HEK293 (cell line): ENCODE results near the gene LRRC15.
A peak's percentile ranks its signal among the peaks of the same experiment; 100 is the strongest.

Experiments used
- BCL11B ChIP-seq: fragments of 450-650 bp; formaldehyde crosslinking; IDR thresholded peaks from 2 replicates; pipeline ENCODE4 v1.5.1; 2016; ENCODE audit warnings: low read depth, missing biosample characterization, missing genetic modification characterization
- CTCF ChIP-seq: fragments of 450-650 bp; formaldehyde crosslinking; IDR thresholded peaks from 2 replicates; pipeline ENCODE4 v1.5.1; 2016; ENCODE audit warnings: missing biosample characterization, missing genetic modification characterization
- GLI4 ChIP-seq: fragments of 450-650 bp; formaldehyde crosslinking; IDR thresholded peaks from 2 replicates; pipeline ENCODE4 v1.5.1; 2016; ENCODE audit warnings: missing biosample characterization, missing genetic modification characterization
- PRDM4 ChIP-seq: fragments of 450-650 bp; formaldehyde crosslinking; IDR thresholded peaks from 2 replicates; pipeline ENCODE4 v1.5.1; 2017; ENCODE audit warnings: missing biosample characterization, missing genetic modification characterization
- PRDM6 ChIP-seq: fragments of 450-650 bp; formaldehyde crosslinking; IDR thresholded peaks from 2 replicates; pipeline ENCODE4 v1.5.1; 2017; ENCODE audit warnings: missing biosample characterization, missing genetic modification characterization
- ZBTB21 ChIP-seq: fragments of 450-650 bp; formaldehyde crosslinking; IDR thresholded peaks from 2 replicates; pipeline ENCODE4 v1.5.1; 2017; ENCODE audit warnings: missing biosample characterization, missing genetic modification characterization
- ZBTB6 ChIP-seq: fragments of 450-650 bp; formaldehyde crosslinking; IDR thresholded peaks from 2 replicates; pipeline ENCODE4 v1.5.1; 2017; ENCODE audit warnings: missing biosample characterization, missing genetic modification characterization
- ZNF121 ChIP-seq: fragments of 450-650 bp; formaldehyde crosslinking; IDR thresholded peaks from 2 replicates; pipeline ENCODE4 v1.5.1; 2016; ENCODE audit warnings: missing biosample characterization, missing genetic modification characterization
- ZNF138 ChIP-seq: fragments of 450-650 bp; formaldehyde crosslinking; IDR thresholded peaks from 2 replicates; pipeline ENCODE4 v1.5.1; 2016; ENCODE audit warnings: missing biosample characterization, missing genetic modification characterization, borderline replicate concordance
- ZNF157 ChIP-seq: fragments of 450-650 bp; formaldehyde crosslinking; IDR thresholded peaks from 2 replicates; pipeline ENCODE4 v1.5.1; 2016; ENCODE audit warnings: missing biosample characterization, missing genetic modification characterization
- ZNF169 ChIP-seq: fragments of 450-650 bp; formaldehyde crosslinking; IDR thresholded peaks from 2 replicates; pipeline ENCODE4 v1.5.1; 2016; ENCODE audit warnings: missing biosample characterization, missing genetic modification characterization
- ZNF2 ChIP-seq: fragments of 450-650 bp; formaldehyde crosslinking; IDR thresholded peaks from 2 replicates; pipeline ENCODE4 v1.5.1; 2016; ENCODE audit warnings: missing biosample characterization, missing genetic modification characterization
- ZNF202 ChIP-seq: fragments of 450-650 bp; formaldehyde crosslinking; IDR thresholded peaks from 2 replicates; pipeline ENCODE4 v1.5.1; 2016; ENCODE audit warnings: missing biosample characterization, missing genetic modification characterization, borderline replicate concordance
- ZNF248 ChIP-seq: fragments of 450-650 bp; formaldehyde crosslinking; IDR thresholded peaks from 2 replicates; pipeline ENCODE4 v1.5.1; 2017; ENCODE audit warnings: missing biosample characterization, missing genetic modification characterization
- ZNF354C ChIP-seq: fragments of 450-650 bp; formaldehyde crosslinking; IDR thresholded peaks from 2 replicates; pipeline ENCODE4 v1.5.1; 2016; ENCODE audit warnings: missing biosample characterization, missing genetic modification characterization, low read depth, borderline replicate concordance
- ZNF449 ChIP-seq: fragments of 450-650 bp; formaldehyde crosslinking; IDR thresholded peaks from 2 replicates; pipeline ENCODE4 v1.5.1; 2017; ENCODE audit warnings: missing biosample characterization, mild to moderate bottlenecking, missing genetic modification characterization, moderate library complexity
- ZNF501 ChIP-seq: fragments of 450-650 bp; formaldehyde crosslinking; IDR thresholded peaks from 2 replicates; pipeline ENCODE4 v1.5.1; 2016; ENCODE audit warnings: missing biosample characterization, missing genetic modification characterization
- ZNF596 ChIP-seq: fragments of 450-650 bp; IDR thresholded peaks from 2 replicates; pipeline ENCODE4 v1.5.0; 2018; ENCODE audit warnings: missing biosample characterization, mild to moderate bottlenecking, missing genetic modification characterization, moderate library complexity
- ZNF600 ChIP-seq: fragments of 450-650 bp; formaldehyde crosslinking; IDR thresholded peaks from 2 replicates; pipeline ENCODE4 v1.5.1; 2016; ENCODE audit warnings: missing biosample characterization, missing genetic modification characterization
- ZNF626 ChIP-seq: fragments of 450-650 bp; sonication (Bioruptor Pico); formaldehyde crosslinking; IDR thresholded peaks from 2 replicates; pipeline ENCODE4 v1.5.1; 2018; ENCODE audit warnings: missing biosample characterization, missing genetic modification characterization, inconsistent platforms
- ZNF660 ChIP-seq: fragments of 450-650 bp; IDR thresholded peaks from 2 replicates; pipeline ENCODE4 v1.5.1; 2018; ENCODE audit warnings: missing biosample characterization, mild to moderate bottlenecking, missing genetic modification characterization
- ZNF692 ChIP-seq: fragments of 450-650 bp; formaldehyde crosslinking; IDR thresholded peaks from 2 replicates; pipeline ENCODE4 v1.5.1; 2016; ENCODE audit warnings: missing biosample characterization, missing genetic modification characterization
- ZNF704 ChIP-seq: fragments of 450-650 bp; formaldehyde crosslinking; IDR thresholded peaks from 2 replicates; pipeline ENCODE4 v1.5.1; 2016; ENCODE audit warnings: missing biosample characterization, missing genetic modification characterization
- ZNF792 ChIP-seq: fragments of 450-650 bp; formaldehyde crosslinking; IDR thresholded peaks from 2 replicates; pipeline ENCODE4 v1.5.1; 2016; ENCODE audit warnings: missing biosample characterization, missing genetic modification characterization
- ZSCAN4 ChIP-seq: fragments of 450-650 bp; formaldehyde crosslinking; IDR thresholded peaks from 2 replicates; pipeline ENCODE4 v1.5.1; 2017; ENCODE audit warnings: missing biosample characterization, missing genetic modification characterization
- ZXDB ChIP-seq: fragments of 450-650 bp; formaldehyde crosslinking; IDR thresholded peaks from 2 replicates; pipeline ENCODE4 v1.5.1; 2016; ENCODE audit warnings: missing biosample characterization, missing genetic modification characterization

The LRRC15 gene

GRCh38 chr3:194327218-194328052 is 42.1 kb downstream of the LRRC15 start (continued):
- TF ChIP-seq ZNF692 (no peak), ZBTB21 (tag by site-specific recombination) (no peak), ZNF2 (tag by site-specific recombination) (peak; percentile 52; the same call in 1 of the 2 replicates), ZNF157 (peak; percentile 37; the same call in 1 of the 2 replicates), ZXDB (tag by site-specific recombination) (no peak), ZNF501 (0 out of 2 replicates have a peak, but pooled peaks have one; percentile 5), ZBTB6 (tag by site-specific recombination) (no peak), ZNF121 (tag by site-specific recombination) (no peak), ZNF596 (tag by site-specific recombination) (no peak), ZNF449 (tag by site-specific recombination) (no peak), PRDM4 (no peak), ZNF704 (peak; percentile 22; the same call in 1 of the 2 replicates), ZNF202 (tag by site-specific recombination) (0 out of 2 replicates have a peak, but pooled peaks have one; percentile 10), ZNF660 (tag by site-specific recombination) (no peak), PRDM6 (tag by site-specific recombination) (no peak), ZNF600 (tag by site-specific recombination) (no peak), ZNF626 (tag by site-specific recombination) (no peak), ZNF169 (tag by site-specific recombination) (no peak), BCL11B (tag by site-specific recombination) (no peak; the same call in 1 of the 2 replicates), ZNF138 (no peak), ZNF354C (tag by site-specific recombination) (no peak), CTCF (no peak), ZSCAN4 (no peak), ZNF792 (tag by site-specific recombination) (no peak), ZNF248 (no peak), GLI4 (tag by site-specific recombination) (0 out of 2 replicates have a peak, but pooled peaks have one; percentile 46)
